ENCODE measurements around the gene TMEM263. TPM values are rescaled to one million over a fixed set of nuclear protein-coding genes. Genes with fewer than 3 reads are reported as not detected.
"Not testable (repeated sequence)": the region's sequence is repeated elsewhere in the genome, so short reads cannot be mapped to it uniquely, and the experiment has no call there.

TMEM263 gene
- total RNA-seq, 1 experiment from 2014 or later: 31.3 TPM

GRCh38 chr12:106919910-106920544 is 35.7 kb upstream of the TMEM263 start:
- Histone ChIP-seq H3K4me1 (ENCODE audit: control insufficient read depth in 1 of 2, insufficient read depth in 2 of 2, low read length in 2 of 2) (no peaks in the 10 kb centered on the region), H3K9ac (ENCODE audit: low read length) (no peak overlapping the region), H3K4me3 (replicated peaks in 1 of 2; ENCODE audit: low read depth in 1 of 2, low read length in 2 of 2) (no peak overlapping the region), H3K79me2 (ENCODE audit: insufficient read depth, low read length) (no peaks in the 10 kb centered on the region), H3K4me2 (ENCODE audit: low read length) (0 out of 2 replicates have a peak overlapping the region, but pooled peaks have one; percentile 5), H3K9me2 (ENCODE audit: insufficient read depth) (no peaks in the 10 kb centered on the region), H4K20me1 (ENCODE audit: insufficient read depth) (no peaks in the 10 kb centered on the region), H3K27ac (ENCODE audit: low read depth, low read length) (no peak overlapping the region), H3K36me3 (ENCODE audit: control insufficient read depth in 1 of 2, insufficient read depth in 2 of 2, low read length in 2 of 2) (no peaks in the 10 kb centered on the region), H3K27me3 (ENCODE audit: insufficient read depth, low read length) (no peaks in the 10 kb centered on the region), H2AFZ (ENCODE audit: low read depth, low read length, poor library complexity, severe bottlenecking) (peak overlapping the region; percentile 74), H3K9me3 (ENCODE audit: control insufficient read depth in 1 of 2, insufficient read depth in 1 of 2, low read depth in 1 of 2, low read length in 2 of 2) (no peaks in the 10 kb centered on the region)
- intact Hi-C loops (cut with micrococcal nuclease): loop anchor here (1.0 to 10.0 kb wide), 4 partner anchors 235 to 1495 kb away; no protein-coding TSS in a partner anchor
- ChIA-PET CTCF (interaction anchor here (0.6 to 2.2 kb wide), 8 partner anchors 14 to 683 kb away, joined by 3 to 34 read pairs (median 4); partner anchors contain the start of genes POLR3B and TMEM263), RAD21 (ENCODE audit: low non-redundant PET in 1 of 2, low total read pairs in 2 of 2, uncharacterized antibody in 2 of 2, unreplicated experiment in 2 of 2) (interaction anchor here in 1 of 2 experiments (0.7 kb wide), 1 partner anchor 1336 kb away, joined by 5 read pairs; no protein-coding TSS in a partner anchor), POLR2A (no interaction called here)
- ATAC-seq (peak; percentile 66), DNase-seq (ENCODE audit: low read depth, low spot score) (peak; percentile 34)
- TF ChIP-seq RAD21 (IDR thresholded peaks at IDR 0.05; ENCODE audit: low read depth) (peak; percentile 83), ZNF274 (IDR thresholded peaks at IDR 0.05; ENCODE audit: low read depth, low read length) (no peak), CTCF (IDR thresholded peaks at IDR 0.05 in 2 of 3, conservative IDR thresholded peaks at IDR 0.05 in 1 of 3; ENCODE audit: borderline replicate concordance in 1 of 3, insufficient read depth in 1 of 3, low read depth in 2 of 3, low read length in 2 of 3) (peak; percentile 65 to 85 (median 70); a peak in 5 of 6 replicates)
- BruUV-seq (replicated peaks): no TSS peak

DNA sequence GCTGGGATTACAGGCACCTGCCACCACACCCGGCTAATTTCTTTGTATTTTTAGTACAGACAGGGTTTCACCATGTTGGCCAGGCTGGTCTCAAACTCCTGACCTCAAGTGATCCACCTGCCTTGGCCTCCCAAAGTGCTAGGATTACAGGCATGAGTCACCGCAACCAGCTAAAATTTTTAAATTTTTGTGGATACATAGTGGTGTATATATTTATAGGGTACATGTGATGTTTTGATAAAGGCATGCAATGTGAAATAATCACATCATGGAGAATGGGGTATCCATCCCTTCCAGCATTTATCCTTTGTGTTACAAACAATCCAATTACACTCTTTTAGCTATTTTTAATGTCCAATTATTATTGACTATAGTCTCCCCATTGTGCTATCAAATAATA is 33.7 kb upstream of the TMEM263 start:
- H3K27me3 ChIP-seq (ENCODE audit: insufficient read depth, low read length); H3K9me3 ChIP-seq (ENCODE audit: control insufficient read depth in 1 of 2, insufficient read depth in 1 of 2, low read depth in 1 of 2, low read length in 2 of 2); POLR2A ChIA-PET; H3K9ac ChIP-seq (ENCODE audit: low read length); H3K27ac ChIP-seq (ENCODE audit: low read depth, low read length); H3K9me2 ChIP-seq (ENCODE audit: insufficient read depth); H3K79me2 ChIP-seq (ENCODE audit: insufficient read depth, low read length); H2AFZ ChIP-seq (ENCODE audit: low read depth, low read length, poor library complexity, severe bottlenecking); DNase-seq (ENCODE audit: low read depth, low spot score); H3K4me3 ChIP-seq (replicated peaks in 1 of 2; ENCODE audit: low read depth in 1 of 2, low read length in 2 of 2); H3K4me2 ChIP-seq (ENCODE audit: low read length); H3K4me1 ChIP-seq (ENCODE audit: control insufficient read depth in 1 of 2, insufficient read depth in 2 of 2, low read length in 2 of 2); CTCF ChIA-PET; RAD21 ChIA-PET (ENCODE audit: low non-redundant PET in 1 of 2, low total read pairs in 2 of 2, uncharacterized antibody in 2 of 2, unreplicated experiment in 2 of 2); H3K36me3 ChIP-seq (ENCODE audit: control insufficient read depth in 1 of 2, insufficient read depth in 2 of 2, low read length in 2 of 2); BruUV-seq (replicated peaks); ATAC-seq; H4K20me1 ChIP-seq (ENCODE audit: insufficient read depth): not testable (repeated sequence)
- intact Hi-C loops (cut with micrococcal nuclease): loop anchor here (2.0 to 10.0 kb wide), 3 partner anchors 237 to 1497 kb away; no protein-coding TSS in a partner anchor

GRCh38 chr12:106923594-106923993 is 32.1 kb upstream of the TMEM263 start:
- H3K4me3 ChIP-seq (replicated peaks in 1 of 2; ENCODE audit: low read depth in 1 of 2, low read length in 2 of 2); H3K9me3 ChIP-seq (ENCODE audit: control insufficient read depth in 1 of 2, insufficient read depth in 1 of 2, low read depth in 1 of 2, low read length in 2 of 2); RAD21 ChIA-PET (ENCODE audit: low non-redundant PET in 1 of 2, low total read pairs in 2 of 2, uncharacterized antibody in 2 of 2, unreplicated experiment in 2 of 2); H3K27me3 ChIP-seq (ENCODE audit: insufficient read depth, low read length); H4K20me1 ChIP-seq (ENCODE audit: insufficient read depth); POLR2A ChIA-PET; H3K9ac ChIP-seq (ENCODE audit: low read length); H3K4me2 ChIP-seq (ENCODE audit: low read length); BruUV-seq (replicated peaks); H3K4me1 ChIP-seq (ENCODE audit: control insufficient read depth in 1 of 2, insufficient read depth in 2 of 2, low read length in 2 of 2); H3K9me2 ChIP-seq (ENCODE audit: insufficient read depth); H2AFZ ChIP-seq (ENCODE audit: low read depth, low read length, poor library complexity, severe bottlenecking); H3K79me2 ChIP-seq (ENCODE audit: insufficient read depth, low read length); DNase-seq (ENCODE audit: low read depth, low spot score); H3K36me3 ChIP-seq (ENCODE audit: control insufficient read depth in 1 of 2, insufficient read depth in 2 of 2, low read length in 2 of 2); H3K27ac ChIP-seq (ENCODE audit: low read depth, low read length); CTCF ChIA-PET; ATAC-seq: not testable (repeated sequence)
- intact Hi-C loops (cut with micrococcal nuclease): loop anchor here (5.0 to 10.0 kb wide), 2 partner anchors 696 to 1499 kb away; no protein-coding TSS in a partner anchor
